Loucy (cell line): ENCODE measurements around the gene SP4.

Experiments used
- H2AFZ ChIP-seq: fragments of 200-600 bp; sonication (generic); 2 replicates; pipeline ENCODE4 v1.6.0; 2016; ENCODE audit warnings: antibody characterized with exemption, mild to moderate bottlenecking, low read length, moderate library complexity
- H3F3A ChIP-seq: fragments of 200-600 bp; 2 replicates; pipeline ENCODE4 v1.6.0; 2016; ENCODE audit warnings: antibody characterized with exemption, low read depth, mild to moderate bottlenecking
- H3K27me3 ChIP-seq: fragments of 200-600 bp; sonication (generic); 2 replicates; pipeline ENCODE4 v1.6.1; 2014; ENCODE audit warnings: low read length, mild to moderate bottlenecking; ENCODE audit not compliant: insufficient read depth, poor library complexity, severe bottlenecking
- H3K36me3 ChIP-seq: fragments of 200-600 bp; sonication (generic); 2 replicates; pipeline ENCODE4 v1.6.1; 2016; ENCODE audit warnings: low read length; ENCODE audit not compliant: insufficient read depth
- H3K4me1 ChIP-seq: fragments of 200-600 bp; sonication (generic); 2 replicates; pipeline ENCODE4 v1.5.1; 2014; ENCODE audit warnings: low read length, mild to moderate bottlenecking; ENCODE audit not compliant: insufficient read depth, poor library complexity, severe bottlenecking
- H3K4me2 ChIP-seq: fragments of 200-600 bp; sonication (generic); 2 replicates; pipeline ENCODE4 v1.6.0; 2014; ENCODE audit warnings: antibody characterized with exemption, low read length, low read depth, mild to moderate bottlenecking; ENCODE audit not compliant: poor library complexity, severe bottlenecking
- H3K4me3 ChIP-seq: fragments of 200-600 bp; sonication (generic); 2 replicates; pipeline ENCODE4 v1.5.1; 2014; ENCODE audit warnings: low read length, mild to moderate bottlenecking, mixed read lengths; ENCODE audit not compliant: poor library complexity, severe bottlenecking
- H3K79me2 ChIP-seq: fragments of 200-600 bp; sonication (generic); 2 replicates; pipeline ENCODE4 v1.6.1; 2014; ENCODE audit warnings: low read length; ENCODE audit not compliant: insufficient read depth
- H3K9ac ChIP-seq: fragments of 200-600 bp; sonication (generic); 2 replicates; pipeline ENCODE4 v1.6.0; 2014; ENCODE audit warnings: mild to moderate bottlenecking, low read depth, low read length, moderate library complexity; ENCODE audit not compliant: poor library complexity, severe bottlenecking
- H3K9me2 ChIP-seq: fragments of 200-600 bp; sonication (generic); replicated peaks from 2 replicates; pipeline ENCODE4 v1.6.1; 2016; ENCODE audit warnings: low read depth, low read length, mixed read lengths
- H3K9me3 ChIP-seq: fragments of 200-600 bp; sonication (generic); 2 replicates; pipeline ENCODE4 v1.6.1; 2014; ENCODE audit warnings: mild to moderate bottlenecking, antibody characterized with exemption, low read length, low read depth; ENCODE audit not compliant: insufficient read depth
- H4K20me1 ChIP-seq: fragments of 200-600 bp; sonication (generic); 2 replicates; pipeline ENCODE4 v1.6.0; 2014; ENCODE audit warnings: antibody characterized with exemption, low read length, mild to moderate bottlenecking; ENCODE audit not compliant: insufficient read depth, poor library complexity, severe bottlenecking
- CTCF ChIP-seq: fragments of 200-600 bp; sonication (generic); conservative IDR thresholded peaks from 2 replicates; pipeline ENCODE4 v1.5.1; 2014; ENCODE audit warnings: mild to moderate bottlenecking, antibody characterized with exemption, low read length
- EZH2phosphoT487 ChIP-seq: fragments of 200-600 bp; IDR thresholded peaks from 2 replicates; pipeline ENCODE4 v1.6.1; 2018; ENCODE audit warnings: antibody characterized with exemption, mild to moderate bottlenecking, moderate library complexity, borderline replicate concordance

Gene SP4

DNA sequence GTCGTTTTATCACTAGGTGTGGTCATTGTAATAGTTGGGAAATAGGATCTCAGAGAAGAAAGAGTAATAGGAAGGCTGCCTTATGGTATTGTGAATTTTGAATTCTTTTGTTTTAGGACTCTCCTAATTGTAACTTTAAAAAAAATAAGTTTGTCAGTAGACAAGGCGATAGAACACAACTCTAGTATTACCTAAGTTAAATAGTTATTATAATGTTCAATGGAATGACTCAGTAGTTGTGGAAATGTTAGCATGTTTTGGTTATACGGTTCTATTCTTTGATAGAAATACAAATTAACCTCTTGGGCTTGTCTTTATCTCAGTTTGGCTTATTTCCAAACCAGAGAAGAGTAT lies 116.4 kb downstream of the SP4 start:
- Histone ChIP-seq H3K9me3 (no peaks in the 10 kb centered on the region), H4K20me1 (no peaks in the 10 kb centered on the region), H3K79me2 (no peaks in the 10 kb centered on the region), H3F3A (no peaks in the 10 kb centered on the region), H2AFZ (no peak overlapping the region), H3K4me3 (no peak overlapping the region), H3K27me3 (no peaks in the 10 kb centered on the region), H3K4me1 (no peaks in the 10 kb centered on the region), H3K4me2 (no peak overlapping the region), H3K36me3 (no peaks in the 10 kb centered on the region), H3K9ac (no peak overlapping the region), H3K9me2 (no peaks in the 10 kb centered on the region)
- TF ChIP-seq CTCF (no peak), EZH2phosphoT487 (no peak)

GRCh38 chr7:21544715-21545114 lies 116.8 kb downstream of the SP4 start:
- no peaks in the 10 kb centered on the region for H3K4me1 ChIP-seq
- H3K4me3 ChIP-seq: no peak overlapping the region
- H3F3A ChIP-seq: no peaks in the 10 kb centered on the region
- H2AFZ ChIP-seq: no peak overlapping the region
- no peak overlapping the region for H3K9ac ChIP-seq
- no peaks in the 10 kb centered on the region for H3K79me2 ChIP-seq
- H3K4me2 ChIP-seq: no peak overlapping the region
- H4K20me1 ChIP-seq: no peaks in the 10 kb centered on the region
- H3K9me2 ChIP-seq: no peaks in the 10 kb centered on the region
- H3K9me3 ChIP-seq: no peaks in the 10 kb centered on the region
- no peaks in the 10 kb centered on the region for H3K27me3 ChIP-seq
- TF ChIP-seq EZH2phosphoT487 (no peak), CTCF (no peak)
- H3K36me3 ChIP-seq: no peaks in the 10 kb centered on the region

DNA sequence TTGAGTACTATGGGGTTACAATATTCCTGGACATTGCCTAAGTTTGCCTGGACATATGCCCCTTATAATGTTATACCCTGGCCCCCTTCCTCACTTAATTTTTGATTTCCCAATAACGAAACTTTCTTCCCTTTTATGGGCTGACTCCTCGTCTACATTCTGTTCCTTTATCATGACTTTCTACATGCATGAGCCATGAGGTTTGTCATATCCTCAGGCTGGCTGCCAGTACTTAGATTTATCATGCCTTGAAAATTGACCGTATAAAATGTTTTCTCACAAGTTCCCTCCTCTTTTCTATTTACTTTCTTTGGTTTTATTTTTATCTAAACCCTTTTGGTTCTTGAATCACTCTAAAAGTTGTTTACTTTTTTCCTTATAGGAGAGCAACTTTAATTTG lies 119.6 kb downstream of the SP4 start:
- H3K4me3 ChIP-seq: no peak overlapping the region
- no peaks in the 10 kb centered on the region for H3K4me1 ChIP-seq
- no peaks in the 10 kb centered on the region for H3K9me3 ChIP-seq
- no peaks in the 10 kb centered on the region for H3K79me2 ChIP-seq
- no peak overlapping the region for H3K9ac ChIP-seq
- no peak overlapping the region for H2AFZ ChIP-seq
- no peak overlapping the region for H3K4me2 ChIP-seq
- H3K36me3 ChIP-seq: no peaks in the 10 kb centered on the region
- H3K27me3 ChIP-seq: no peaks in the 10 kb centered on the region
- TF ChIP-seq CTCF (no peak), EZH2phosphoT487 (no peak)
- no peaks in the 10 kb centered on the region for H3F3A ChIP-seq
- no peaks in the 10 kb centered on the region for H3K9me2 ChIP-seq
- no peaks in the 10 kb centered on the region for H4K20me1 ChIP-seq
